H9 (cell line): ENCODE data around the gene ATG2A. TPM values are rescaled to one million over a fixed set of nuclear protein-coding genes. Genes with fewer than 3 reads are reported as not detected.

Source experiments
- DNase-seq: peaks from one replicate; pipeline ENCODE4 v3.0.0-alpha.2; 2017
- H2AFZ ChIP-seq: one replicate; pipeline ENCODE4 v1.6.1; 2013; ENCODE audit warnings: mild to moderate bottlenecking, low read length, control low read depth, moderate library complexity
- H2AK5ac ChIP-seq: 2 replicates; pipeline ENCODE4 v1.6.1; 2013; ENCODE audit warnings: low read length, control low read depth, mixed read lengths; ENCODE audit not compliant: insufficient read length
- H2BK120ac ChIP-seq: one replicate; pipeline ENCODE4 v1.6.1; 2013; ENCODE audit warnings: low read depth, mild to moderate bottlenecking, low read length, control low read depth, inconsistent platforms; ENCODE audit not compliant: poor library complexity, severe bottlenecking
- H2BK12ac ChIP-seq: 2 replicates; pipeline ENCODE4 v1.6.1; 2013; ENCODE audit warnings: low read length, control low read depth, mixed read lengths, low read depth; ENCODE audit not compliant: insufficient read length
- H2BK15ac ChIP-seq: 2 replicates; pipeline ENCODE4 v1.6.1; 2013; ENCODE audit warnings: low read depth, low read length, control low read depth
- H2BK20ac ChIP-seq: one replicate; pipeline ENCODE4 v1.6.1; 2013; ENCODE audit warnings: low read depth, mild to moderate bottlenecking, low read length, control low read depth, inconsistent platforms; ENCODE audit not compliant: poor library complexity, severe bottlenecking
- H2BK5ac ChIP-seq: 2 replicates; pipeline ENCODE4 v1.6.1; 2013; ENCODE audit warnings: low read length, control low read depth, mixed read lengths; ENCODE audit not compliant: insufficient read length
- H3K14ac ChIP-seq: 2 replicates; pipeline ENCODE4 v1.6.1; 2013; ENCODE audit warnings: low read length, control low read depth; ENCODE audit not compliant: insufficient read depth
- H3K18ac ChIP-seq: 2 replicates; pipeline ENCODE4 v1.6.1; 2013; ENCODE audit warnings: low read depth, mild to moderate bottlenecking, mixed read lengths, low read length, control low read depth; ENCODE audit not compliant: insufficient read length
- H3K23ac ChIP-seq: 2 replicates; pipeline ENCODE4 v1.6.1; 2013; ENCODE audit warnings: low read length, control low read depth, mixed read lengths, low read depth; ENCODE audit not compliant: insufficient read length
- H3K23me2 ChIP-seq: 2 replicates; pipeline ENCODE4 v1.6.1; 2013; ENCODE audit warnings: low read depth, mild to moderate bottlenecking, mixed read lengths, low read length, control low read depth; ENCODE audit not compliant: insufficient read length, poor library complexity, severe bottlenecking
- H3K27ac ChIP-seq: 2 replicates; pipeline ENCODE4 v1.5.1; 2013; ENCODE audit warnings: low read length, control low read depth, mixed read lengths, low read depth; ENCODE audit not compliant: insufficient read length
- H3K27me3 ChIP-seq: 2 replicates; pipeline ENCODE4 v1.6.1; 2013; ENCODE audit warnings: low read length, control low read depth, inconsistent platforms; ENCODE audit not compliant: insufficient read depth
- H3K4ac ChIP-seq: 2 replicates; pipeline ENCODE4 v1.6.1; 2013; ENCODE audit warnings: low read depth, mild to moderate bottlenecking, control low read depth, inconsistent platforms, low read length, moderate library complexity
- H3K4me1 ChIP-seq: 2 replicates; pipeline ENCODE4 v1.6.1; 2013; ENCODE audit warnings: low read length, control low read depth, inconsistent platforms; ENCODE audit not compliant: insufficient read depth
- H3K4me2 ChIP-seq: 2 replicates; pipeline ENCODE4 v1.6.1; 2013; ENCODE audit warnings: low read length, control low read depth, mixed read lengths; ENCODE audit not compliant: insufficient read length, insufficient read depth
- H3K56ac ChIP-seq: 2 replicates; pipeline ENCODE4 v1.6.1; 2013; ENCODE audit warnings: low read depth, mild to moderate bottlenecking, mixed read lengths, low read length, control low read depth; ENCODE audit not compliant: insufficient read length
- H3K79me1 ChIP-seq: 2 replicates; pipeline ENCODE4 v1.6.1; 2013; ENCODE audit warnings: low read depth, mild to moderate bottlenecking, moderate library complexity, low read length, control low read depth, inconsistent platforms; ENCODE audit not compliant: insufficient read depth, poor library complexity, severe bottlenecking
- H3K79me2 ChIP-seq: 2 replicates; pipeline ENCODE4 v1.6.1; 2013; ENCODE audit warnings: low read length, control low read depth, inconsistent platforms; ENCODE audit not compliant: insufficient read depth
- H3K9ac ChIP-seq: 2 replicates; pipeline ENCODE4 v1.6.1; 2013; ENCODE audit warnings: low read length, control low read depth, mixed read lengths; ENCODE audit not compliant: insufficient read length; ENCODE audit errors: extremely low read depth
- H3K9me3 ChIP-seq: one replicate; pipeline ENCODE4 v1.6.1; 2013; ENCODE audit warnings: low read depth, low read length, inconsistent platforms; ENCODE audit not compliant: control insufficient read depth
- H3T11ph ChIP-seq: one replicate; pipeline ENCODE4 v1.6.1; 2013; ENCODE audit warnings: mild to moderate bottlenecking, low read length, control low read depth, inconsistent platforms
- H4K20me1 ChIP-seq: one replicate; pipeline ENCODE4 v1.6.1; 2013; ENCODE audit not compliant: control insufficient read depth, insufficient read length, insufficient read depth
- H4K5ac ChIP-seq: 2 replicates; pipeline ENCODE4 v1.6.1; 2013; ENCODE audit warnings: low read depth, mild to moderate bottlenecking, mixed read lengths, low read length, control low read depth; ENCODE audit not compliant: insufficient read length
- H4K8ac ChIP-seq: replicated peaks from 2 replicates; pipeline ENCODE4 v1.6.1; 2013; ENCODE audit warnings: low read length, control low read depth, mixed read lengths, low read depth; ENCODE audit not compliant: insufficient read length
- H4K91ac ChIP-seq: 2 replicates; pipeline ENCODE4 v1.6.1; 2013; ENCODE audit warnings: low read depth, mild to moderate bottlenecking, moderate library complexity, mixed read lengths, low read length, control low read depth; ENCODE audit not compliant: insufficient read length
- H3K27ac Mint-ChIP-seq, 3 experiments: 2 replicates in 2 of 3; 3 replicates in 1 of 3; pipeline ENCODE4 v1.8.0; 2020 to 2021; ENCODE audit warnings: mixed read lengths in 3 of 3, mild to moderate bottlenecking in 1 of 3, moderate library complexity in 1 of 3
- H3K27me3 Mint-ChIP-seq: 2 replicates; pipeline ENCODE4 v1.8.0; 2021; ENCODE audit warnings: low read depth, mild to moderate bottlenecking, moderate library complexity, mixed read lengths
- H3K36me3 Mint-ChIP-seq, 3 experiments: 2 replicates in 2 of 3; 3 replicates in 1 of 3; pipeline ENCODE4 v1.8.0; 2020 to 2021; ENCODE audit warnings: low read depth in 3 of 3, mixed read lengths in 3 of 3; ENCODE audit not compliant: insufficient read depth in 1 of 3
- H3K4me1 Mint-ChIP-seq, 2 experiments: 2 replicates each; pipeline ENCODE4 v1.8.0; 2020; ENCODE audit warnings: mixed read lengths in 2 of 2
- H3K4me3 Mint-ChIP-seq, 2 experiments: 2 replicates in 1 of 2; 3 replicates in 1 of 2; pipeline ENCODE4 v1.8.0; 2020 to 2021; ENCODE audit warnings: mild to moderate bottlenecking in 2 of 2, mixed read lengths in 2 of 2, moderate library complexity in 1 of 2
- H3K9me3 Mint-ChIP-seq, 2 experiments: 2 replicates in 1 of 2; 3 replicates in 1 of 2; pipeline ENCODE4 v1.8.0; 2020; ENCODE audit warnings: mild to moderate bottlenecking in 2 of 2, mixed read lengths in 2 of 2, moderate library complexity in 1 of 2
- WGBS: extraction: QIAGEN DNeasy Blood & Tissue Kit; methylation state at CpG from one replicate; pipeline ENCODE4 v1.1.7; 2013; ENCODE audit warnings: missing lambda C conversion rate, low lambda C conversion rate, mixed read lengths; ENCODE audit not compliant: insufficient read length; ENCODE audit errors: extremely low coverage; 5-methylcytosine and 5-hydroxymethylcytosine counted together
- total RNA-seq: library from RNA; stranded (reverse); gene quantifications from 2 replicates; pipeline ENCODE4 v1.2.1, GENCODE V29; 2021
- TF ChIP-seq, protein P1 (sequence below): fragments of 200-600 bp; sonication (generic); conservative IDR thresholded peaks from 3 replicates; pipeline ENCODE4 v1.8.0; 2021; ENCODE audit warnings: antibody characterized with exemption, mild to moderate bottlenecking

The ATG2A gene
- total RNA-seq, 1 experiment from 2014 or later: 21.3 TPM

DNA sequence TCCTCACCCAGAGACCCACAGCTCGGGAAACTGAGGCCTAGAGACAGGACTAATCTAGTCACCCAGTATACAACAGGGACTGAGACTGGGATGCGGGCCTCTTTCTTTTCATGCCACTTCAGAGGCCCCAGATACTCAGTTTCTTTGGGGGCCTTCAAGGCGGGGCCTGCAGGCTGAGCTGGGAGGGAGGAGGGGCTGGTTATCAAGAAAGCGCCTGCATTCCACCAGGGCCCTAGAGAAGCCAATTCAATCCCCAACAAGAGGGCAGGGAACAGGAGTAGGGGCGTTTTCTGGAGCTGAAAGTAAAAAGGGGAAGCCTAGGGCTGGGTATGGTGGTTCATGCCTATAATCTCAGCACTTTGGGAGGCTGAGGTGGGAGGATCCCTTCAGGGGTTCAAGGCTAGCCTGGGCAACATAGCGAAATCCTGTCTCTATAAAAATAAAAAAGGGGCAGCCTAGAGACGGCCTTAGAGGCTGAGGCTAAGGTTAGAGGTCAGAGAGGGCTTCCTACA, 1.6 kb downstream of the ATG2A start:
- peak overlapping the region; percentile 84 to 90 for H3K4me3 Mint-ChIP-seq
- H3K27ac Mint-ChIP-seq: peak overlapping the region in 1 of 3 experiments; percentile 91; a peak in 1 of 7 replicates

More for the DNA sequence above, 1.6 kb downstream of the ATG2A start:
- H3K4ac ChIP-seq: no peak overlapping the region
- H3K79me2 ChIP-seq: no peaks in the 10 kb centered on the region
- peaks cover 18 to 22% of the 10 kb centered on the region in 2 experiments for H3K4me1 Mint-ChIP-seq
- H2BK120ac ChIP-seq: no peak overlapping the region
- no peak overlapping the region for H3K56ac ChIP-seq
- H2BK5ac ChIP-seq: no peak overlapping the region
- H3K14ac ChIP-seq: no peak overlapping the region
- TF ChIP-seq, protein P1, sequence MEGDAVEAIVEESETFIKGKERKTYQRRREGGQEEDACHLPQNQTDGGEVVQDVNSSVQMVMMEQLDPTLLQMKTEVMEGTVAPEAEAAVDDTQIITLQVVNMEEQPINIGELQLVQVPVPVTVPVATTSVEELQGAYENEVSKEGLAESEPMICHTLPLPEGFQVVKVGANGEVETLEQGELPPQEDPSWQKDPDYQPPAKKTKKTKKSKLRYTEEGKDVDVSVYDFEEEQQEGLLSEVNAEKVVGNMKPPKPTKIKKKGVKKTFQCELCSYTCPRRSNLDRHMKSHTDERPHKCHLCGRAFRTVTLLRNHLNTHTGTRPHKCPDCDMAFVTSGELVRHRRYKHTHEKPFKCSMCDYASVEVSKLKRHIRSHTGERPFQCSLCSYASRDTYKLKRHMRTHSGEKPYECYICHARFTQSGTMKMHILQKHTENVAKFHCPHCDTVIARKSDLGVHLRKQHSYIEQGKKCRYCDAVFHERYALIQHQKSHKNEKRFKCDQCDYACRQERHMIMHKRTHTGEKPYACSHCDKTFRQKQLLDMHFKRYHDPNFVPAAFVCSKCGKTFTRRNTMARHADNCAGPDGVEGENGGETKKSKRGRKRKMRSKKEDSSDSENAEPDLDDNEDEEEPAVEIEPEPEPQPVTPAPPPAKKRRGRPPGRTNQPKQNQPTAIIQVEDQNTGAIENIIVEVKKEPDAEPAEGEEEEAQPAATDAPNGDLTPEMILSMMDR: no peak
- no peak overlapping the region for H3K4me2 ChIP-seq
- no peak overlapping the region for H3K9ac ChIP-seq
- DNase-seq: no peak
- H3K4me1 ChIP-seq: no peaks in the 10 kb centered on the region
- H2AK5ac ChIP-seq: no peak overlapping the region
- H3K9me3 ChIP-seq: no peaks in the 10 kb centered on the region
- no peaks in the 10 kb centered on the region for H3K9me3 Mint-ChIP-seq
- H3K18ac ChIP-seq: no peak overlapping the region
- H3K36me3 Mint-ChIP-seq: peaks cover 8 to 27% (median 17%) of the 10 kb centered on the region in 3 experiments; a peak in 6 of 7 replicates
- no peaks in the 10 kb centered on the region for H3K27me3 Mint-ChIP-seq
- no peak overlapping the region for H3K27ac ChIP-seq
- no peaks in the 10 kb centered on the region for H3K79me1 ChIP-seq
- H3K27me3 ChIP-seq: no peaks in the 10 kb centered on the region
- H2AFZ ChIP-seq: no peak overlapping the region
- H2BK15ac ChIP-seq: no peak overlapping the region
- H4K8ac ChIP-seq: no peak overlapping the region
- no peak overlapping the region for H2BK20ac ChIP-seq
- no peak overlapping the region for H4K5ac ChIP-seq
- no peak overlapping the region for H4K91ac ChIP-seq
- no peak overlapping the region for H2BK12ac ChIP-seq
- WGBS: no CpG with 5 or more reads among the region's 7 CpGs
- no peak overlapping the region for H3K23ac ChIP-seq
- no peaks in the 10 kb centered on the region for H4K20me1 ChIP-seq
- H3T11ph ChIP-seq: no peak overlapping the region
- H3K23me2 ChIP-seq: peaks cover 10% of the 10 kb centered on the region
